Raji (cell line): ENCODE results near the gene ACSM4.

ENCODE experiments used
- POLR2A ChIP-seq: IDR thresholded peaks from 2 replicates; pipeline ENCODE4 v1.6.1; 2011; ENCODE audit warnings: low read depth, low read length, control low read depth; ENCODE audit not compliant: insufficient read depth

The ACSM4 gene

DNA sequence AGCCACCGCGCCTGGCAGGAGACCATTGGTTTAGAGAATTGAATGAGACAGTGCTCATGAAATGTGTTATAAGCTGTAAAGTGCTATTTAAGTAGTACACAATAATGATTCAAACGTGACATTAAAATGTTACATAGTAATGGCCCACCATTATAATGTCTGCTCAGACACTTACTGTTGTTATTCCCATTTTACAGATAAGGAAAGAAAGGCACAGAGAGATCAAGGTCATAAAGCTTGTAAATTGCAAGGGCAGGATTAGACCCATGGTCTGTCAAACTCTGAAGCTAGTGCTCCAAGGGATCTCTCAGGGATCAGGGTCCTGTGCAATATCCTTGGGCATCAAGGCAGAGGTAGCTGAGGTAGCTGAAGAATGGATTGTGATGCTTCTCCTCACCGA is 6.2 kb downstream of the ACSM4 start:
- TF ChIP-seq POLR2A: no peak

DNA sequence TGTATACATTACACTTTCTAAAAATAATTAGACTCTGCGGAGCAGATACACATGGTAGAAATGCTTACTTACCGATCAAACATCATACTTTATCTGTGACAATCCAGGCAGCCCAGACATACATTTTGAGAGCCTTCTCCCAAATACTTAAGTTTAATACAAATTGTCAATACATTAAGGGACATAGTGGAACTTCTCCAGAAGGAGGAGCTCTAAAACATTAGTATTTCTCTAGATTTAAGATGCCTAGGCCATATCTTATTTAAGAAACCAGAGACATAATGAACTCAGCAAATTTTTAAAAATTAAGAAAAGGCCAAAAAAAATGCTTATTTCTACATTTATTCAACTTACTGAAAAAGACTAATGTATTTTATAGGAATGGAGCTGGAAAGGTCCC is 16.1 kb downstream of the ACSM4 start:
- TF ChIP-seq POLR2A: no peak

DNA sequence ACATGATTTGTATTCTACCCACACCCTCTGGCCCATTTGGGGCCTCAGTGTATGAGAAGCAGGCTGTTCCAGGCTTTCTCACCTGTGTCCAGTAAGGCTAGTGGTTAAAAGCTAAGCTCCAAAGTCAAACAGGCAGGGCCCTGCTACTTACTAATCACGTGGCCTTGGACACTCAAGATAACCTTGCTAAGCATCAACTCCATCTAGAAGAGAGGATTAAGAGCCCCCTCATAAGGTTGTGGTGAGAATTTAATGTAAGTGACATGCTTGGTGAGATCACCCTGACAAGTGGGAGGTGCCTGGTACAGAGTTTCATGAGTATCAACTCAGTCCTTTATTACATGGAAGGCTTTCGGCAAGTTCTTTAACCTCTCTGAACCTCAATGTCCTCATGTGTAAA is 17.8 kb downstream of the ACSM4 start:
- no peak for TF ChIP-seq POLR2A

DNA sequence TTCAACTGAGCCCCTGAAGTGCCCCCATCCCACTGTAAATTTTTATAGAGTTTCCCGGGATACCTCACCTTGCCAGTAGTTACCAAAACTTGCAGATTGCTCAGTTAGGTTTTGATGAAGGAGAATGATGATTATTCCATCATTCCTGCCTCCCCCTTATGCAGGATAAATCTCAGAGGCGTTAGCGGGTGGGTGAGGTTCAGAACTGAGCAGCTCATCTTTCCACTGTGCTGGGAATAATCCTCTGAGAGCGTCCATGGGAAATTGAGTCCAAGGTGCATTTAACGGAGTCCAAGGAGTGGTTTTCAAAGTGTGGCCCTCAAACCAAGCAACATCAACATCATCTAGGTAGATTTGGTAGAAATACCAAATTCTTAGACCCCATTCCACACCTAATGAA is 18.7 kb downstream of the ACSM4 start:
- TF ChIP-seq POLR2A: no peak

DNA sequence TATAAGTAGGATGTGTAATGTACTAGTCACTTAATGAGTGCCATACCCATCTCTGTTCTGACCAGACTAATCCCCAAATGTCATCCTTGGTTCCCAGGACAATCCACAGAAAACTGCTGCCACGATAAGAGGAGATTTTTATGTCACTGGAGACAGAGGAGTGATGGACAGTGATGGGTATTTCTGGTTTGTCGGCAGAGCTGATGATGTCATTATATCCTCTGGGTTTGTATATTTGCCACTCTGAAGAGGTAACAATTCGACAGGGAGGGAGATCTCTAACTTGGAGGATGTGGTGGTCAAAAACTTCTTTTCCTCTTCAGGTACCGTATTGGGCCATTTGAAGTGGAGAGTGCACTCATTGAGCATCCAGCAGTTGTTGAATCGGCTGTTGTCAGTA is 20.3 kb downstream of the ACSM4 start:
- TF ChIP-seq POLR2A: no peak

DNA sequence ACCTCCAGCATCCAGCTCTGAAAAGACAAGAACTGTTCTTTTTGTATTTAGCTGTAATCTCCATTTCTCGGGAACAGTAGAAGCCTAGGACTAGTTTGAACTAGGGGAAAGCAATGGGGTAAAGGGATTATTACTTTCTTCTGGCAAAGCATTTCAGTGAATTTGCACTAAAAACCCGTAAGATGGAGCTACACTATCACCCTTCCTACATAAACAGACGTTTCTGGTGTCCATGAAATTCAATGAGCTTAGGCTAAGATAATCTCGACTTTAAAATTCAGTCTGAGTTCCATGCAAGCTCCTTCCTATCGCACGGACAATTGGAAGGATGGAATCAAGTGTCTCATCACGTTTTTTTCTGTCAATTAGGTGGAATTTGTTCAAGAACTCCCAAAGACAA is 24.0 kb downstream of the ACSM4 start:
- TF ChIP-seq POLR2A: no peak

DNA sequence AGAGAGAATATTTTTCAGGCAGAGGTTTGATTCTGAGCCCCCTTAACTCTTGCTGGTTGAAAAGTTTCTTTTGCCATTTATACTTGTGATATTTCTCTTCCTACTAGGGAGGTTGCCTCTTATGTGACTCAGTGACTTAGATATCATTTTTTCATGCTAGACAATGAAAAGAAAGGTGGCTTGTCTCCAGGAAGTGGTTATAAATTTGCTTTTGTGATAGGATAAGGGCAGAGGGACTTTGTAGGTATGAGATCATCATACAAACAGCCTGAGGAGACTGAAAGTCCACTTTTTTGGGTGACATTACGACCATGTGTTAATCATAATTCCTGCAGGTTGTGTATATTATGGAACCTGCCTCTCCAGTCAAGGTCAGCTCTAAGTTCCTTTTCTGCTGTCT is 35.8 kb downstream of the ACSM4 start:
- TF ChIP-seq POLR2A: no peak

DNA sequence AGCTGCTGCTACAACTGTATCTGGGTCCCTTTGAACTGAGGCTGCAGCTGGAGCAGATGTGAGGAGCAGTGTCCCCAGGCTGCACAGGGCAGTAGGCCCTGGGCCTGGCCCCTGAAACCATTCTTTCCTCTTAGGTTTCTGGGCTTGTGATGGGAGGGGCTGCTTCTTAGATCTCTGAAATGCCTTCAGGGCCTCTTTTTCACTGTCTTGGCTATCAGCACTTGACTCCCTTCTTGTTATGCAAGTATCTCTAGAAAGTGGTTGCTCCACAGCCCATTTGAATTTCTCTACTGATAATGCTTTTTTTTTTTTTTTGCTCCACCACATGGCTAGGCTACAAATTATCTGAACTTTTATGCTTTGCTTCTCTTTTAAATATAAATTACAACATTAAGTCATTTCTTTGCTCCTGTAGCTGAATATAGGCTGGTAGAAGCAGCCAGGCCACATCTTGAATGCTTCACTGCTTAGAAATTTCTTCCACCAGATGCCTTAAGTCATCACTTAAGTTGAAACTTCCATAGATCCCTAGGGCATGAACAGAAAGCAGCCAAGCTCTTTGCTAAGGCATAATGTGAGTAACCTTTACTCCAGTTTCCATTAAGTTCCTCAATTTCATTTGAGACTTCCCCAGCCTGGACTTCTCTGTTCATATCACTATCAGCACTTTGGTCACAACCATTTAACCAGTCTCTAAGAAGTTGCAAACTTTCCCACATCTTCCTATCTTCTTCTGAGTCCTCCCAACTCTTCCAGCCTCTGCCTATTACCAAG is 41.1 kb downstream of the ACSM4 start:
- TF ChIP-seq POLR2A: no peak

DNA sequence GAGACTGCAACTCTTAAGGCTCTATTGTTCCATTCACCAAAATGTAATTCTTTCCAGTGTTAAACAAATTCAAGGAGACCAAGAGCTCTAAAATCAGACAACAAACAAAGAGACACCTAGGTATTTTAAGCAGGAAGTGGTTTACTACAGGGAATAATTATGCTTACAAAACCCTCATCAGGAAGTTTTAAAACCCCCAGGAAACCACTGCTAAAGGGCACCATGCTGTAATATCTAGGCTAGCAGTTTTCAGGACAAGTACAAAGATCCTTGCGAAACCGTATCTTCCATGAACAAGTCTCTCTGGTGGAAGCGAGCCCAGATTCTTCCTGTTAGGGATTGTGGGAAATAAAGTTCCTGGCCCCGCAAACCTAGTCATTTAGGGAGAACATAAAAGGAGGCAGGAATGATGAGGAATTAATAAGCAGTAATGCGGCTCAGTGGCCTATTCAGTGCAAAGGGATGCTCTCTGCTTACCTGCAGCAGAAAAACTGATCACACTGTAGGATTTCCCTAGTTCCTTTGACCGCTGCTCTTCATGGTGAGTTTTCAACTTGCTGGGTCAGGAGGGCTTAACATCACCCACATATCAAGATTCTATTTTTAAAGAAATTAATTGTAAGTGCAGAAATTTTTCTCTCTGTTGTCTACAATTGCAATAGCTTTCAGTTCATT is 42.8 kb downstream of the ACSM4 start:
- no peak for TF ChIP-seq POLR2A

DNA sequence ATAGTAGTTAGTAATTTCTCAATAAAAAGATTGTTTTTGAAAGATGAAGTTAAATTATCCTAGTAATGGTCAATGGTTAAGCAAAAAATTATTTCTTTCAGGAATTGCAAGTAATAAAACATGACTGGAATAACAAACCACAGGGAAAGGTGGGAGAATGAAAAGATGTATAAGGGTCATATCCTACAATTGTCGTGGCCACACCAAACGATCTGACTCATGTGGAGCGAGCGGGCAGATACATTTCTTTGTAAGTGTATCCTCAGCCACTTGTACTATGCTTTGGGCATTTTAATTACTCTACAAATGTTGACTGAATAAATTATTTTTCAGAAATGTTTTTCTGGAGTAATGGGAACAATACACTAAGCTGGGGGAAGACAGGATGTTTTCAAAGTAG is 45.5 kb downstream of the ACSM4 start:
- no peak for TF ChIP-seq POLR2A

DNA sequence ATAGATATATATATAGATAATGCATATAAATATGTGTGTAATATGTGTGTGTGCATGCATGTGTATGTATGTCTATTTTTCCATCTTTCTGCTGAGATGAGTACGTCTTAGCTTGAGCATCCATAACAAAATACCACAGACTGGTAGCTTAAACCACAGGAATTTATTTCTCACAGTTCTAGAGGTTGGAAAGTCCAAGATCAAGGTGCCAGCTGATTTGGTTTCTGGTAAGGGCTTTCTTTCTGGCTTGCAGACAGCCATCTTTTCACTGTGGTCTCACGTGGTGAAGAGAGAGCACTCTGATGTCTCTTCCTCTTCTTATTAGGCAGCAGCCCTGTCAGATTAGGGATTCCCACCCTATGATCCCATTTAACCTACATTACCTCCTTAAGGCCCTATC is 47.3 kb downstream of the ACSM4 start:
- no peak for TF ChIP-seq POLR2A

DNA sequence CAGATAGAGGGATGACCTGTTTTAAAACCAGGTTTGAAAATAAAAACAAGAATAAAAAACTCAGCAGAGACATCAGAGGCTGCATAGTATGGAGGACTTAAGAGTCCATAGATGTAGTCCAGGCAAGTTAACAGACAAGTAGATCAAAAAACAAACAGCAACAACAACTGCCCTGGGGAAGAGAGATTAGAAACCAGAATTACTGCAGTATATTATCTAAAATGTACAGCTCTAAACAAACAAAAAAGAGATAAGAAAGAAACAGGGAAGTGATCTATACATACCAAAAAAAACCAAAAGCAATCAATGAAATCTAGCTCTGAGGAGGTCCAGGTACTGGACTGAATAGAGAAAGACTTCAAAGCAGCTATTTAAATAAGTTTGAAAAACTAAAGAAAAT is 48.8 kb downstream of the ACSM4 start:
- no peak for TF ChIP-seq POLR2A

DNA sequence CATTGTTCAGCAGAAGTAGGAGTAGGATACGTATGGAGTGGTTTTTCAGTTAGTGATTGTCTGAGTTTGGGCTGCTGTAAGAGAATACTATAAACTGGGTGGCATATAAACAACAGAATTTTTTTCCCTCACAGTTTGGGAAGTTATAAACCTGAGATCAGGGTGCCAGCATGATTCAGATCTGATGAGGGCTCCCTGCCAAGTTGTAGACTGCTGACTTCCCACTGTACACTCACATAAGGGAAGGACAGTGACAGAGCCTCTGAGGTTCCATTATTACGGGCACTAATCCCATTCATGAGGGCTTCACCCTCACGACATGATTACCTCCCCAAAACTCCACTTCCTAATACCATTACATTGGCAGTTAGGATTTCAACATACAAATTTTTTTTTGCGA is 50.7 kb downstream of the ACSM4 start:
- TF ChIP-seq POLR2A: no peak

DNA sequence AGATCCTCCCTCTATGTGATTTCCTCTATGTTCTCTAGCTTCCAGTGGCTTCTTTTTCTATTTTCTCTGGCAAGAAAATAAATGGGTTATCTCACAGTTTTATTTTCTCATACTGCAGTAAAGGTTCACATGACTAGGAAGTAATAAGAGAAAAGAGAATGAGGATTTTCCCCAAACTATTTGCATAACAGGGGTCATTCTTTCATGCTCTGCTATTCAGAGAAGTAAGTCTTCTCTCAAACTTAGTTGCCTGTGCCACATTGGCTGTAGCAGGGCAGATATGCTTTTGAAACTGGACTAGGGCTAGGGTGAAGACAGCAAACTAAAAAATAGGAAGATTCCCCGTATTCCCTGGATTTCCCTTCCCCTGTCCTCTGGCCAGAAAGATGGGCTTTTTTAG is 57.4 kb downstream of the ACSM4 start:
- TF ChIP-seq POLR2A: no peak

DNA sequence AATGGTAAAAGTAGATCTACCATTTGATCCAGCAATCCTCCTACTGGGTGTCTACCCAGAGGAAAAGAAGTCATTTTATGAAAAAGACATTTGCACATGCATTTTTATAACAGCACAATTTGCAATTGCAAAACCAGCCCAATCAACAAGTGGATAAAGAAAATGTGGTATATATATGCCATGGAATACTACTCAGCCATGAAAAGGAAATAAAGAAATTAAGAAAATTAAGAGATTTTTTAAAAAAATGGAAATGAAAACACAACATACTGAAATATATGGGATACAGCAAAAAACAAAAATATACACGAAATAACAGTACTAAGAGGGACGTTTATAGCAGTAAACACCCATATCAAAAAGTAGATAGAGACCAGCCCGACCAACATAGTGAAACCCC is 58.9 kb downstream of the ACSM4 start:
- TF ChIP-seq POLR2A: no peak

DNA sequence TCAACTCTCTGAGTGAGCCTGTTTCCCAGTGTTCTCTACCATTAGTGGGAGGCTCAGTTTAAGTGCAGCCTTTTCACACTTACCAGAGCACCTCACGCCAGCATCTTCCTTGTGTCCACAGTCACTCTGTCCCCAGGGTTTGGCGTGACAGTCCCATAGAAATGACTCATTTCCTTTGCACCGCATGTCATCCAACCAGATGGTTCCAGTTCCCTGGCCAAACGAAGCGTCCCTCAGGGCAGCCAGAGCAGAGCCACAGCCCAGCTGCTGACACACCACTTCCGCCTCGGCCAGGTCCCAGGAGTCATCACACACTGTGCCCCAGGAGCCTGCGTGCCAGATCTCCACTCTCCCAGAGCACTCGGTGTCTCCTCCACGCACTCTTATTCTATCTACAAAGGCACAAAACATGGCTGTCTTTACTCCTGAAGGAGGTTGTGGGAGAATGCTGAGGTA is 65.4 kb downstream of the ACSM4 start:
- TF ChIP-seq POLR2A: no peak

DNA sequence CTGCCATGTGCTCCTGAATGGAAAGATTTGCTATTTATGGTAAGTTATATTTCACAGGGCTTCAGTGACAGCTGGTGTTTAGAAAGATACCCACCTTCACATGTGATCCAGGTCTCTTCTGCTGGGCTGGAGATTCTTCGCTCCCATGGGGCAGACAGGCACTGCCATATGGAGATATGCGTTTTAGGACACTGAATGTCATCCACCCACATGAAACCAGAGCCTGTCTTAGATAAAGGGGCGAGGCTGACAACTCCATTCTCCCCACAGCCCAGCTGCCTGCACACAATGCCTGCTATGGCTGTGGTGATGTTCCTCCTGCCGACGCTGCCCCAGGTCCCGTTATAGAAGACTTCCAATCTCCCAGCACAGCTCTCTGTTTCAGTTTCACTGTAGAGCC is 69.4 kb downstream of the ACSM4 start:
- no peak for TF ChIP-seq POLR2A
